Measurements from ENCODE around the gene CYB5RL.
A peak's percentile ranks its signal among the peaks of the same experiment; 100 is the strongest.

The CYB5RL gene

DNA sequence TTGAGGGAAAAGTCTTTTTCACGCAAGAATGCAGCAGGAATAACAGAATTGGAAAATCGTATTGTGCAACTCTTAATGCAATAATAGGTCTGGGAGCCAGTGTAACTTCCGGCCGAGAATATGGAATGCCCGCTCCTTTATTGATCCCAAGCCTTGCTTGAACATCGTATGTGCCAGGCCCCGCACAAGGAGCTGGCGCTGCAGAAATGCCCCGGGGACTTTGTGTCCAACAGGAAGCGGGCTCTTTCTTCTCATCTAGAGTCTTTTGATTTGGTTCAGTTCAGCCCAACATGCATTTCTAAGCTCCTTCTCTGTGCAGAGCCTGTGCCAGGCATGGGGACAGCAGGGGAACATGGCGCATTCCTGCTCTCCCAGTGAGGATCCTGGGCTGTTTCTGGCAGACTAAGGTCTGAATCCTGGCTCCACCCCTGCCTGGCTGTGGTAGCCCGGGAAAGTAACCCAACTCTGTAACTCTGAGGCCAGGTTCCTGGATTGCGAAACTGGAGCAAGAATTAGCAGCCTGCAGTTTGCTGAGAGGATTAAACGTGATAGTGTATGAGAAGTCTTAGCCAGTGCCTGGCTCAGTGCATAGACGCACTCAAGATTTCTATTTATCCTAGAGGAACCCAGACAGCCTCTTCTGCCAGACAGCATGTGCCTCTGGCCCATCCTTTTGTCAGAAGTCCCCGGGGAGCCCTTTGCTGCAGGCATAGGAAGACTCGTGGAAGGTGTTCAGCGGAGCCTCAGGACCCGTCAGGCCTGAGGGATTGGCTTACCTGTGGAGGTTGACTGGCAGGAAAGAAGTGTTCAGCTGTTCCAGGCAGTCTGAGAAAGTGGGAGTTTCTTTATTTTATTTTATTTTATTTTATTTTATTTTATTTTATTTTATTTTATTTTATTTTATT lies 46.0 kb downstream of the CYB5RL start:
- TF ChIP-seq BHLHE40 (IDR thresholded peaks at IDR 0.05; ENCODE audit: borderline replicate concordance) = no peak
- TF ChIP-seq SUZ12 (IDR thresholded peaks at IDR 0.05) = no peak
- ChIA-PET CTCF (no interaction called here), POLR2A (no interaction called here)
- DNase-seq (ENCODE audit: extremely low spot score) = peak; percentile 48

DNA sequence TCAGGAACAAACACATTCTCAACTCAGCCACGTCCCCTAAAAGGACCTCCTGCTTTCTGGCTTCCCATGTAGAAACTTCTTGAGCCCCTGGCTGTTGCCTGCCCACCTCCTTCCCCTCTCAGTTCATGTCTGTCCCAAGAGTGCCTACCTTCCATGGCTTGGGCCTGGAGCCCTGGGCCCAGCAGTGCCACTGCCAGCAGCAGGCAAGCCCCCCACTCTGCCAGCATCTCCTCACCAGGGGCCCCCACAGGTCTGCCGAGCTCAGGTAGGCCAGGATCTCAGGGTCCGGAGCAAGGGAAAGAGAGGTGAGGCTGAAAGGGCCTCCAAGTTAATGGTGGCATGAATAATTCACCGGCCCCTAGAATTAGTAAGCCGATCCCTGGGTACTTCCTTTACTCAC lies 47.1 kb downstream of the CYB5RL start, which contains the start of gene CDCP2:
CDCP2 (minus strand) TSS at position 305 of the 400 bp plus-strand sequence; CDS start at position 227, 78 bp downstream.
- no peak for TF ChIP-seq FOXM1 (IDR thresholded peaks at IDR 0.05; ENCODE audit: borderline replicate concordance)
- TF ChIP-seq, protein P1, sequence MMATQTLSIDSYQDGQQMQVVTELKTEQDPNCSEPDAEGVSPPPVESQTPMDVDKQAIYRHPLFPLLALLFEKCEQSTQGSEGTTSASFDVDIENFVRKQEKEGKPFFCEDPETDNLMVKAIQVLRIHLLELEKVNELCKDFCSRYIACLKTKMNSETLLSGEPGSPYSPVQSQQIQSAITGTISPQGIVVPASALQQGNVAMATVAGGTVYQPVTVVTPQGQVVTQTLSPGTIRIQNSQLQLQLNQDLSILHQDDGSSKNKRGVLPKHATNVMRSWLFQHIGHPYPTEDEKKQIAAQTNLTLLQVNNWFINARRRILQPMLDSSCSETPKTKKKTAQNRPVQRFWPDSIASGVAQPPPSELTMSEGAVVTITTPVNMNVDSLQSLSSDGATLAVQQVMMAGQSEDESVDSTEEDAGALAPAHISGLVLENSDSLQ (IDR thresholded peaks at IDR 0.05) = no peak
- no peak for TF ChIP-seq TARDBP (IDR thresholded peaks at IDR 0.05)
- TF ChIP-seq ZNF384 (IDR thresholded peaks at IDR 0.05) = no peak
- no peak for TF ChIP-seq CTBP1 (IDR thresholded peaks at IDR 0.05; ENCODE audit: borderline replicate concordance)
- TF ChIP-seq SP1 (IDR thresholded peaks at IDR 0.05) = no peak
- TF ChIP-seq ARNT (IDR thresholded peaks at IDR 0.05) = no peak
- TF ChIP-seq LEF1 (IDR thresholded peaks at IDR 0.05; ENCODE audit: borderline replicate concordance) = no peak
- no peak for TF ChIP-seq BHLHE40 (IDR thresholded peaks at IDR 0.05; ENCODE audit: borderline replicate concordance)
- no peak for TF ChIP-seq HDGF (IDR thresholded peaks at IDR 0.05; ENCODE audit: borderline replicate concordance)
- TF ChIP-seq SUZ12 (IDR thresholded peaks at IDR 0.05) = no peak
- TF ChIP-seq FOXK2 (IDR thresholded peaks at IDR 0.05) = no peak
- no peak for TF ChIP-seq L3MBTL2 (conservative IDR thresholded peaks at IDR 0.05)
- TF ChIP-seq NFRKB (IDR thresholded peaks at IDR 0.05) = no peak
- no peak for TF ChIP-seq ELF4 (IDR thresholded peaks at IDR 0.05)
- TF ChIP-seq FOXA1 (IDR thresholded peaks at IDR 0.05) = no peak
- DNase-seq (ENCODE audit: extremely low spot score) = no peak
- CTCF ChIA-PET = no interaction called here
- POLR2A ChIA-PET = no interaction called here

DNA sequence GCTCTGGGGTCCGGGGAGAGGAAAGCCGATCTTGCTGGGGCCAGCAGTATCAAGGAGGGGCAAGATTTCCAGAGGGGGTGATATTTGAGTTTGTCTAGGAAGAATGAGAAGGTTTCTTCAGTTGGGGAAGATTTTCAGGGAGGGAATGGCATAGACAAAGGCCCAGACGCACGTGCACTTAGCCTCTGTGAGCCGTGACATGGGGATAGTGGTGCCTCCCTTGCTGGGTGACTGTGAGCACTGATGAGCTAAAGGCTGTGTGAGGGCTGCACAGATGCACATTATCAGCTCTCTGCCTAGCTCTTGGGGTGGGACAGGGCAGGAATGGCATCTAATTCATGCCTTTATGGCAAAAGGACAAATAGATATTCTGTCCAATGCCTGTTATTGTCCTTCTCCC lies 48.8 kb downstream of the CYB5RL start:
- ChIA-PET POLR2A (no interaction called here), CTCF (no interaction called here)
- TF ChIP-seq SUZ12 (IDR thresholded peaks at IDR 0.05) (no peak), LEF1 (IDR thresholded peaks at IDR 0.05; ENCODE audit: borderline replicate concordance) (no peak), ARNT (IDR thresholded peaks at IDR 0.05) (no peak), ZNF384 (IDR thresholded peaks at IDR 0.05) (no peak), TARDBP (IDR thresholded peaks at IDR 0.05) (no peak), SP1 (IDR thresholded peaks at IDR 0.05) (no peak), L3MBTL2 (conservative IDR thresholded peaks at IDR 0.05) (no peak), FOXM1 (IDR thresholded peaks at IDR 0.05; ENCODE audit: borderline replicate concordance) (no peak), FOXK2 (IDR thresholded peaks at IDR 0.05) (no peak), NFRKB (IDR thresholded peaks at IDR 0.05) (no peak), ELF4 (IDR thresholded peaks at IDR 0.05) (no peak), CTBP1 (IDR thresholded peaks at IDR 0.05; ENCODE audit: borderline replicate concordance) (no peak), HDGF (IDR thresholded peaks at IDR 0.05; ENCODE audit: borderline replicate concordance) (no peak), BHLHE40 (IDR thresholded peaks at IDR 0.05; ENCODE audit: borderline replicate concordance) (no peak), FOXA1 (IDR thresholded peaks at IDR 0.05) (no peak)
- TF ChIP-seq, protein P1 (IDR thresholded peaks at IDR 0.05) = no peak
- no peak for DNase-seq (ENCODE audit: extremely low spot score)

Measured in HEK293T (cell line).